Measurements from ENCODE around the gene NOTCH2. TPM values are rescaled to one million over a fixed set of nuclear protein-coding genes. Genes with fewer than 3 reads are reported as not detected.

The NOTCH2 gene
- total RNA-seq, 1 experiment from 2014 or later: 103 TPM

- no peak overlapping the region for H3K27ac ChIP-seq
- no peak for DNase-seq (ENCODE audit: low read depth in 1 of 2, low spot score in 2 of 2)
- peaks cover 28% of the 10 kb centered on the region for H3K36me3 ChIP-seq
- H3K27me3 ChIP-seq (replicated peaks): no peaks in the 10 kb centered on the region
- H3K4me3 ChIP-seq: no peak overlapping the region
- no peaks in the 10 kb centered on the region for H3K9me3 ChIP-seq (replicated peaks)
- H3K4me1 ChIP-seq (replicated peaks): no peaks in the 10 kb centered on the region
Observed at GRCh38 chr1:119909890-119910596, 159.4 kb downstream of the NOTCH2 start.

GRCh38 chr1:119908661-119909060 lies 160.8 kb downstream of the NOTCH2 start:
- no peaks in the 10 kb centered on the region for H3K27me3 ChIP-seq (replicated peaks)
- DNase-seq (ENCODE audit: low read depth in 1 of 2, low spot score in 2 of 2): no peak
- peaks cover 14% of the 10 kb centered on the region for H3K36me3 ChIP-seq
- H3K9me3 ChIP-seq (replicated peaks): no peaks in the 10 kb centered on the region
- H3K4me1 ChIP-seq (replicated peaks): no peaks in the 10 kb centered on the region
- no peak overlapping the region for H3K4me3 ChIP-seq
- H3K27ac ChIP-seq: no peak overlapping the region

GRCh38 chr1:119906927-119907652 lies 162.4 kb downstream of the NOTCH2 start:
- no peaks in the 10 kb centered on the region for H3K27me3 ChIP-seq (replicated peaks)
- DNase-seq (ENCODE audit: low read depth in 1 of 2, low spot score in 2 of 2): no peak
- H3K4me3 ChIP-seq: no peak overlapping the region
- H3K4me1 ChIP-seq (replicated peaks): no peaks in the 10 kb centered on the region
- H3K9me3 ChIP-seq (replicated peaks): no peaks in the 10 kb centered on the region
- 0 out of 2 replicates have a peak, but pooled peaks cover 3% of the 10 kb centered on the region for H3K36me3 ChIP-seq
- no peak overlapping the region for H3K27ac ChIP-seq

- Histone ChIP-seq H3K4me1 (replicated peaks) (no peaks in the 10 kb centered on the region), H3K36me3 (no peaks in the 10 kb centered on the region), H3K27ac (no peak overlapping the region), H3K4me3 (no peak overlapping the region), H3K9me3 (replicated peaks) (no peaks in the 10 kb centered on the region), H3K27me3 (replicated peaks) (no peaks in the 10 kb centered on the region)
- DNase-seq (ENCODE audit: low read depth in 1 of 2, low spot score in 2 of 2): no peak
Observed at GRCh38 chr1:119903443-119903835, 166.0 kb downstream of the NOTCH2 start.

- no peaks in the 10 kb centered on the region for H3K27me3 ChIP-seq (replicated peaks)
- DNase-seq (ENCODE audit: low read depth in 1 of 2, low spot score in 2 of 2): no peak
Observed at GRCh38 chr1:119902775-119903442, 166.6 kb downstream of the NOTCH2 start.

GRCh38 chr1:119898981-119899720 lies 170.3 kb downstream of the NOTCH2 start:
- no peak overlapping the region for H3K27ac ChIP-seq
- no peaks in the 10 kb centered on the region for H3K27me3 ChIP-seq (replicated peaks)
- DNase-seq (ENCODE audit: low read depth in 1 of 2, low spot score in 2 of 2): no peak
- H3K4me3 ChIP-seq: no peak overlapping the region
- H3K36me3 ChIP-seq: no peaks in the 10 kb centered on the region
- H3K4me1 ChIP-seq (replicated peaks): no peaks in the 10 kb centered on the region
- H3K9me3 ChIP-seq (replicated peaks): no peaks in the 10 kb centered on the region

More at GRCh38 chr1:119902775-119903442, 166.6 kb downstream of the NOTCH2 start:
- H3K36me3 ChIP-seq: no peaks in the 10 kb centered on the region
- H3K9me3 ChIP-seq (replicated peaks): no peaks in the 10 kb centered on the region
- H3K4me3 ChIP-seq: no peak overlapping the region
- no peaks in the 10 kb centered on the region for H3K4me1 ChIP-seq (replicated peaks)
- no peak overlapping the region for H3K27ac ChIP-seq

GRCh38 chr1:119898530-119898929 lies 170.9 kb downstream of the NOTCH2 start:
- no peaks in the 10 kb centered on the region for H3K9me3 ChIP-seq (replicated peaks)
- no peaks in the 10 kb centered on the region for H3K27me3 ChIP-seq (replicated peaks)
- H3K4me3 ChIP-seq: no peak overlapping the region
- DNase-seq (ENCODE audit: low read depth in 1 of 2, low spot score in 2 of 2): no peak
- H3K36me3 ChIP-seq: no peaks in the 10 kb centered on the region
- H3K4me1 ChIP-seq (replicated peaks): no peaks in the 10 kb centered on the region
- no peak overlapping the region for H3K27ac ChIP-seq

- no peaks in the 10 kb centered on the region for H3K9me3 ChIP-seq (replicated peaks)
- H3K27me3 ChIP-seq (replicated peaks): no peaks in the 10 kb centered on the region
- H3K4me3 ChIP-seq: no peak within 1 kb of the TSS
- H3K27ac ChIP-seq: no peak within 1 kb of the TSS
- DNase-seq (ENCODE audit: low read depth in 1 of 2, low spot score in 2 of 2): no peak
- no peaks in the 10 kb centered on the region for H3K36me3 ChIP-seq
- H3K4me1 ChIP-seq (replicated peaks): no peaks in the 10 kb centered on the region
Observed at GRCh38 chr1:119896303-119896702, 173.2 kb downstream of the NOTCH2 start, which contains the start of gene ADAM30. ADAM30 (minus strand) TSS chr1:119896515; CDS start chr1:119896336, 179 bp downstream.

GRCh38 chr1:119895102-119895501 lies 174.4 kb downstream of the NOTCH2 start:
- DNase-seq (ENCODE audit: low read depth in 1 of 2, low spot score in 2 of 2): no peak
- Histone ChIP-seq H3K27me3 (replicated peaks) (no peaks in the 10 kb centered on the region), H3K4me1 (replicated peaks) (no peaks in the 10 kb centered on the region), H3K36me3 (no peaks in the 10 kb centered on the region), H3K9me3 (replicated peaks) (no peaks in the 10 kb centered on the region), H3K27ac (no peak overlapping the region), H3K4me3 (no peak overlapping the region)

- no peaks in the 10 kb centered on the region for H3K9me3 ChIP-seq (replicated peaks)
- no peak overlapping the region for H3K27ac ChIP-seq
- no peak overlapping the region for H3K4me3 ChIP-seq
- no peaks in the 10 kb centered on the region for H3K27me3 ChIP-seq (replicated peaks)
- no peak for DNase-seq (ENCODE audit: low read depth in 1 of 2, low spot score in 2 of 2)
- H3K4me1 ChIP-seq (replicated peaks): no peaks in the 10 kb centered on the region
- no peaks in the 10 kb centered on the region for H3K36me3 ChIP-seq
Observed at GRCh38 chr1:119893827-119894700, 175.4 kb downstream of the NOTCH2 start.

- Histone ChIP-seq H3K36me3 (no peaks in the 10 kb centered on the region), H3K27me3 (replicated peaks) (no peaks in the 10 kb centered on the region), H3K9me3 (replicated peaks) (no peaks in the 10 kb centered on the region), H3K4me1 (replicated peaks) (no peaks in the 10 kb centered on the region), H3K4me3 (no peak overlapping the region), H3K27ac (no peak overlapping the region)
- no peak for DNase-seq (ENCODE audit: low read depth in 1 of 2, low spot score in 2 of 2)
Observed at GRCh38 chr1:119893238-119893791, 176.1 kb downstream of the NOTCH2 start.

GRCh38 chr1:119891386-119891785 lies 178.1 kb downstream of the NOTCH2 start:
- no peaks in the 10 kb centered on the region for H3K27me3 ChIP-seq (replicated peaks)
- no peak overlapping the region for H3K27ac ChIP-seq
- no peak overlapping the region for H3K4me3 ChIP-seq
- no peak for DNase-seq (ENCODE audit: low read depth in 1 of 2, low spot score in 2 of 2)
- H3K9me3 ChIP-seq (replicated peaks): no peaks in the 10 kb centered on the region
- H3K36me3 ChIP-seq: no peaks in the 10 kb centered on the region
- no peaks in the 10 kb centered on the region for H3K4me1 ChIP-seq (replicated peaks)
